Measurements from ENCODE around the gene RBM28.

DNA sequence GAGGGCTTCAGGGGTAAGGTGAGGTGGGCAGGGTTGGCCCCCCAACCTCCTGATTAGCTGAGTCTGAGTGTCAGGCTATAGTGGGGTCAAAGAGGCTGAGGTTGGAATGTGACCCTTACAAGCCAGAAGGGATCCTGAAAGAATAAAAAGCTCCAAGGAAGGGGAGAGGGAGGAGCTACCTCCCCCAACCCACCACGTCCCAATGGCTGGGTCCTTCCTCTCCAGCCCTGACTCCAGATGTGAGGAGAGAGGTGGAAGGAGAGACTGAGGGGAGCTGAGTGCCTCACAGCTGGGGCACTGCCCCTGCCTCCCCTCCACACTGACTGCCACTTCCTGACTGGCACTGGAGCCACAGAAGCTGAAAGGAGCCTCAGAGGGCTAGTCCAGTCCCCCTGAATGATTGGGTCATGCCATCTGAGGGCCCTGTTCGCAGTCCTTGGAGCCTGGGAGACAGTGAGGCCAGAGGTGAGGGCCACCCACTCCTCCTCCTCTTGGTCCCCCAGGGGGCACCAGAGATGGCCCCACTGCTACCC lies 45.4 kb upstream of the RBM28 start:
- no peak for TF ChIP-seq SIN3A (IDR thresholded peaks at IDR 0.05; ENCODE audit: borderline replicate concordance, insufficient read depth, low read length)
- TF ChIP-seq, protein P1, sequence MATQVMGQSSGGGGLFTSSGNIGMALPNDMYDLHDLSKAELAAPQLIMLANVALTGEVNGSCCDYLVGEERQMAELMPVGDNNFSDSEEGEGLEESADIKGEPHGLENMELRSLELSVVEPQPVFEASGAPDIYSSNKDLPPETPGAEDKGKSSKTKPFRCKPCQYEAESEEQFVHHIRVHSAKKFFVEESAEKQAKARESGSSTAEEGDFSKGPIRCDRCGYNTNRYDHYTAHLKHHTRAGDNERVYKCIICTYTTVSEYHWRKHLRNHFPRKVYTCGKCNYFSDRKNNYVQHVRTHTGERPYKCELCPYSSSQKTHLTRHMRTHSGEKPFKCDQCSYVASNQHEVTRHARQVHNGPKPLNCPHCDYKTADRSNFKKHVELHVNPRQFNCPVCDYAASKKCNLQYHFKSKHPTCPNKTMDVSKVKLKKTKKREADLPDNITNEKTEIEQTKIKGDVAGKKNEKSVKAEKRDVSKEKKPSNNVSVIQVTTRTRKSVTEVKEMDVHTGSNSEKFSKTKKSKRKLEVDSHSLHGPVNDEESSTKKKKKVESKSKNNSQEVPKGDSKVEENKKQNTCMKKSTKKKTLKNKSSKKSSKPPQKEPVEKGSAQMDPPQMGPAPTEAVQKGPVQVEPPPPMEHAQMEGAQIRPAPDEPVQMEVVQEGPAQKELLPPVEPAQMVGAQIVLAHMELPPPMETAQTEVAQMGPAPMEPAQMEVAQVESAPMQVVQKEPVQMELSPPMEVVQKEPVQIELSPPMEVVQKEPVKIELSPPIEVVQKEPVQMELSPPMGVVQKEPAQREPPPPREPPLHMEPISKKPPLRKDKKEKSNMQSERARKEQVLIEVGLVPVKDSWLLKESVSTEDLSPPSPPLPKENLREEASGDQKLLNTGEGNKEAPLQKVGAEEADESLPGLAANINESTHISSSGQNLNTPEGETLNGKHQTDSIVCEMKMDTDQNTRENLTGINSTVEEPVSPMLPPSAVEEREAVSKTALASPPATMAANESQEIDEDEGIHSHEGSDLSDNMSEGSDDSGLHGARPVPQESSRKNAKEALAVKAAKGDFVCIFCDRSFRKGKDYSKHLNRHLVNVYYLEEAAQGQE (IDR thresholded peaks at IDR 0.05; ENCODE audit: insufficient read depth in 1 of 2, low read depth in 2 of 2, low read length in 2 of 2), result no peak
